ENCODE results near the gene UVRAG. TPM values are rescaled to one million over a fixed set of nuclear protein-coding genes. Genes with fewer than 3 reads are reported as not detected.

Gene UVRAG
- total RNA-seq, 3 donors from 2014 or later (not counting 1 experiment from before 2014, with no cell fraction given): 39.9 to 52.5 (median 41.4) TPM

- TF ChIP-seq CTCF (IDR thresholded peaks at IDR 0.05): no peak
- H3K9me3 Mint-ChIP-seq: no peaks in the 10 kb centered on the region
- no peaks in the 10 kb centered on the region for H3K27me3 Mint-ChIP-seq (ENCODE audit: low read depth in 2 of 2)
- Histone ChIP-seq H3K4me1 (ENCODE audit: control insufficient read depth, insufficient read depth, low read length) (no peaks in the 10 kb centered on the region), H3K36me3 (ENCODE audit: control insufficient read depth, insufficient read depth, low read length) (no peaks in the 10 kb centered on the region), H3K27me3 (ENCODE audit: control insufficient read depth, insufficient read depth, low read length) (no peaks in the 10 kb centered on the region), H3K9me3 (ENCODE audit: control insufficient read depth, insufficient read depth, low read length) (no peaks in the 10 kb centered on the region), H3K27ac (ENCODE audit: low read length) (no peak overlapping the region), H3K4me3 (ENCODE audit: low read length) (no peak overlapping the region)
- H3K4me3 Mint-ChIP-seq: no peak overlapping the region
- H3K4me1 Mint-ChIP-seq: peaks cover 0 to 7% of the 10 kb centered on the region in 2 donors
- DNase-seq (no peak), ATAC-seq (no peak)
- intact Hi-C loops (cut with micrococcal nuclease): no loop called here
- no peak overlapping the region for H3K27ac Mint-ChIP-seq
- no peaks in the 10 kb centered on the region for H3K36me3 Mint-ChIP-seq
- WGBS (ENCODE audit: insufficient coverage): 89% methylated on average over 13 of the region's 13 CpGs
Observed at GRCh38 chr11:76179147-76179546, 364.1 kb downstream of the UVRAG start.

GRCh38 chr11:76181371-76181770, 366.4 kb downstream of the UVRAG start:
- 95% methylated on average over 15 of the region's 15 CpGs for WGBS (ENCODE audit: insufficient coverage)
- TF ChIP-seq CTCF (IDR thresholded peaks at IDR 0.05): no peak
- no peaks in the 10 kb centered on the region for H3K36me3 Mint-ChIP-seq
- H3K4me1 Mint-ChIP-seq: peaks cover 0 to 11% of the 10 kb centered on the region in 2 donors
- no peak overlapping the region for H3K4me3 Mint-ChIP-seq
- no peaks in the 10 kb centered on the region for H3K27me3 ChIP-seq (ENCODE audit: control insufficient read depth, insufficient read depth, low read length)
- H3K9me3 Mint-ChIP-seq: no peaks in the 10 kb centered on the region
- no peak overlapping the region for H3K27ac Mint-ChIP-seq
- intact Hi-C loops (cut with micrococcal nuclease): no loop called here
- peaks cover 5% of the 10 kb centered on the region for H3K4me1 ChIP-seq (ENCODE audit: control insufficient read depth, insufficient read depth, low read length)
- H3K9me3 ChIP-seq (ENCODE audit: control insufficient read depth, insufficient read depth, low read length): no peaks in the 10 kb centered on the region
- no peak for DNase-seq
- no peaks in the 10 kb centered on the region for H3K36me3 ChIP-seq (ENCODE audit: control insufficient read depth, insufficient read depth, low read length)
- no peak overlapping the region for H3K4me3 ChIP-seq (ENCODE audit: low read length)
- H3K27me3 Mint-ChIP-seq (ENCODE audit: low read depth in 2 of 2): no peaks in the 10 kb centered on the region
- no peak for ATAC-seq
- H3K27ac ChIP-seq (ENCODE audit: low read length): no peak overlapping the region

- Histone ChIP-seq H3K9me3 (ENCODE audit: control insufficient read depth, insufficient read depth, low read length) (no peaks in the 10 kb centered on the region), H3K27me3 (ENCODE audit: control insufficient read depth, insufficient read depth, low read length) (no peaks in the 10 kb centered on the region), H3K4me1 (ENCODE audit: control insufficient read depth, insufficient read depth, low read length) (peaks cover 5% of the 10 kb centered on the region), H3K36me3 (ENCODE audit: control insufficient read depth, insufficient read depth, low read length) (no peaks in the 10 kb centered on the region), H3K4me3 (ENCODE audit: low read length) (no peak overlapping the region), H3K27ac (ENCODE audit: low read length) (no peak overlapping the region)
- Mint-ChIP-seq H3K27ac (no peak overlapping the region), H3K4me1 (peaks cover 0 to 11% of the 10 kb centered on the region in 2 donors), H3K4me3 (no peak overlapping the region), H3K27me3 (ENCODE audit: low read depth in 2 of 2) (no peaks in the 10 kb centered on the region), H3K36me3 (no peaks in the 10 kb centered on the region), H3K9me3 (no peaks in the 10 kb centered on the region)
- intact Hi-C loops (cut with micrococcal nuclease): no loop called here
- TF ChIP-seq CTCF (IDR thresholded peaks at IDR 0.05): no peak
- 36% methylated on average over 6 of the region's 7 CpGs for WGBS (ENCODE audit: insufficient coverage)
- DNase-seq (no peak), ATAC-seq (no peak)
Observed at GRCh38 chr11:76184551-76184993, 369.6 kb downstream of the UVRAG start.

- ATAC-seq (no peak), DNase-seq (no peak)
- Histone ChIP-seq H3K4me3 (ENCODE audit: low read length) (no peak overlapping the region), H3K27me3 (ENCODE audit: control insufficient read depth, insufficient read depth, low read length) (no peaks in the 10 kb centered on the region), H3K9me3 (ENCODE audit: control insufficient read depth, insufficient read depth, low read length) (no peaks in the 10 kb centered on the region), H3K4me1 (ENCODE audit: control insufficient read depth, insufficient read depth, low read length) (peaks cover 5% of the 10 kb centered on the region), H3K36me3 (ENCODE audit: control insufficient read depth, insufficient read depth, low read length) (no peaks in the 10 kb centered on the region), H3K27ac (ENCODE audit: low read length) (no peak overlapping the region)
- Mint-ChIP-seq H3K4me1 (peaks cover 0 to 11% of the 10 kb centered on the region in 2 donors), H3K27me3 (ENCODE audit: low read depth in 2 of 2) (no peaks in the 10 kb centered on the region), H3K9me3 (no peaks in the 10 kb centered on the region), H3K27ac (no peak overlapping the region), H3K4me3 (no peak overlapping the region), H3K36me3 (no peaks in the 10 kb centered on the region)
- intact Hi-C loops (cut with micrococcal nuclease): no loop called here
- no peak for TF ChIP-seq CTCF (IDR thresholded peaks at IDR 0.05)
- 89% methylated on average over 10 of the region's 10 CpGs for WGBS (ENCODE audit: insufficient coverage)
Observed at GRCh38 chr11:76185511-76185910, 370.5 kb downstream of the UVRAG start.

Data from natural killer cell (primary cell).